Measurements from ENCODE around the gene DACT2.
"Not testable (repeated sequence)": the region's sequence is repeated elsewhere in the genome, so short reads cannot be mapped to it uniquely, and the experiment has no call there.

DACT2 gene

GRCh38 chr6:168285456-168285855, 34.1 kb downstream of the DACT2 start:
- no peak for DNase-seq (ENCODE audit: low read depth in 2 of 2)
- TF ChIP-seq CTCF (IDR thresholded peaks at IDR 0.05; ENCODE audit: low read depth, low read length): no peak
- no peak overlapping the region for H3K4me3 ChIP-seq (replicated peaks in 1 of 2; ENCODE audit: low read depth in 2 of 2, low read length in 2 of 2)

GRCh38 chr6:168284187-168284586, 35.4 kb downstream of the DACT2 start:
- no peak for DNase-seq (ENCODE audit: low read depth in 2 of 2)
- no peak overlapping the region for H3K4me3 ChIP-seq (replicated peaks in 1 of 2; ENCODE audit: low read depth in 2 of 2, low read length in 2 of 2)
- no peak for TF ChIP-seq CTCF (IDR thresholded peaks at IDR 0.05; ENCODE audit: low read depth, low read length)

GRCh38 chr6:168283686-168284025, 35.9 kb downstream of the DACT2 start:
- no peak for TF ChIP-seq CTCF (IDR thresholded peaks at IDR 0.05; ENCODE audit: low read depth, low read length)

GRCh38 chr6:168282985-168283685, 36.4 kb downstream of the DACT2 start:
- no peak overlapping the region for H3K4me3 ChIP-seq (replicated peaks in 1 of 2; ENCODE audit: low read depth in 2 of 2, low read length in 2 of 2)
- DNase-seq (ENCODE audit: low read depth in 2 of 2): no peak
- no peak for TF ChIP-seq CTCF (IDR thresholded peaks at IDR 0.05; ENCODE audit: low read depth, low read length)

More at GRCh38 chr6:168283686-168284025, 35.9 kb downstream of the DACT2 start:
- DNase-seq (ENCODE audit: low read depth in 2 of 2): no peak
- no peak overlapping the region for H3K4me3 ChIP-seq (replicated peaks in 1 of 2; ENCODE audit: low read depth in 2 of 2, low read length in 2 of 2)

- no peak for TF ChIP-seq CTCF (IDR thresholded peaks at IDR 0.05; ENCODE audit: low read depth, low read length)
- DNase-seq (ENCODE audit: low read depth in 2 of 2): no peak
- H3K4me3 ChIP-seq (replicated peaks in 1 of 2; ENCODE audit: low read depth in 2 of 2, low read length in 2 of 2): no peak overlapping the region
Observed at GRCh38 chr6:168281826-168282225, 37.8 kb downstream of the DACT2 start.

- not testable (repeated sequence) for DNase-seq (ENCODE audit: low read depth in 2 of 2); H3K4me3 ChIP-seq (replicated peaks in 1 of 2; ENCODE audit: low read depth in 2 of 2, low read length in 2 of 2)
Observed at GRCh38 chr6:168281314-168281713, 38.3 kb downstream of the DACT2 start.

- DNase-seq (ENCODE audit: low read depth in 2 of 2): no peak
- H3K4me3 ChIP-seq (replicated peaks in 1 of 2; ENCODE audit: low read depth in 2 of 2, low read length in 2 of 2): no peak overlapping the region
- no peak for TF ChIP-seq CTCF (IDR thresholded peaks at IDR 0.05; ENCODE audit: low read depth, low read length)
Observed at GRCh38 chr6:168280899-168281245, 38.7 kb downstream of the DACT2 start.
